GM18867 (cell line): ENCODE measurements around the gene EFCAB14.
A peak's percentile ranks its signal among the peaks of the same experiment; 100 is the strongest.
"Not testable (repeated sequence)": the region's sequence is repeated elsewhere in the genome, so short reads cannot be mapped to it uniquely, and the experiment has no call there.

Experiments
- ATAC-seq: cut with Tn5 transposase; IDR thresholded peaks from one replicate; pipeline ENCODE4 v1.9.1; 2021; ENCODE audit warnings: mild to moderate bottlenecking, moderate library complexity; ENCODE audit not compliant: unreplicated experiment

The EFCAB14 gene

DNA sequence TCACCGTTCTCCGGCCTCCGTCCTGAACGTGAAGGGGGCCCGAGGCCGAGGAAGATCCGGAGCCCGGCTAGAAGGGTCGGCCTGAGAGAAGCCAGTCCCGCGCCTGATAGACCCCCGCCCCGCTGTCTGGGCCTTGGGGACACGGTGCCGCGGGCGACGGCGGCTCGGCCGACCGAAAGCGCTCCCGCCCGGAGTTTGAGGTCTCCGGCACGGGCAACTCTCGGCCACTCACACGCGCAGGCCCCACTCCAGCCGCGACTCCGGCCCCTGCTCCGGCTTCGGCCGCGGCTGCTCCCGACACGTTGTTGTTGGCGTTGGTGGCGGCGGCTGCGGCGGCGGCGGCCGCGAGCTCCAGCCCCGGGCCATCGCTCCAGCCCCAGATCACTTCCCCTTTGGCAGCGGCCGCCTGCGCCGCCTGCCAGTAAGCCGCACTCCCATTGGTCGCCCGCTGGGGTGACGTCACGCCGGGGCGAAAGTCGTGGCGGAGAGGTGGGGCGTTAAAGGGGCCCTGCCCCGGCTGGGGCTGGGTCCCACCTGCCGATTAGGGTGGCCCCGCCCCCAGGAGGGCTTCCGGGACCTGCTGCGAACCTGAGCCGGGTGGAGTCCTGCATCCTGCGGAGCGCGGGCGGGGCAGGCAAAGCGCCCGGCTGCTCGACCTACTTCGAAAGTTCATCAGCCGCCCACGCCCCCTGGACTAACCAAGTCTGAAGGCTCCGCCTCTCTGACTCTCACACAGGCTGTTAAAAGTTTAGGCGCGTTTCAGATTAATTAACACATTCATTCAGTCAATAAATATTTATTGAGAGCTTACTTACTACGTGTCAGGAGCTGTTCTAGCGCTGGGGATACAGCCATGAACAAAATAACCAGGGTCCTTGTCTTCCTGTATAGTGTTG is at the start of gene EFCAB14:
TSS of gene EFCAB14 (minus strand) at position 388 of the 896 bp plus-strand sequence. CDS start 1,027 bp downstream, outside the sequence.
- ATAC-seq: peak; percentile 96

DNA sequence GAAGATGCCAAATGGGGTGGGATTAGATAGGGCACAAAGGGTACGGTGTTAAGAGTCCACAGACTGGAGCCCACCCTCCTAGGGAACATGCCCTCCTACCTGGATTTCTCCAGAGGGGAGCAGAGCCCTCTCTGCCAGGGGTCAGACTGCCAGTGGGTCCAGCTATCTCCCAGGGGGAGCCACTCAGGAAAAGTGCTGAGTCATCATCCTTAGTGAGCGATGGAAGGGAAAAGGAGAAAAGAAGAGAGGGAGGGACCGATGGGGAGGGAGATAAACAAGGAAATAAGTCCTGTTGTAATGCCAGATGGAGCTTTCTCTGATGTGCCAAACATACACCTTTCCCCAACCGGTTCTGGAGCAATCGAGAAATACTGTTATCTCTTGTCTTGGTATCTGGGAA is 49.5 kb upstream of the EFCAB14 start:
- ATAC-seq: no peak

DNA sequence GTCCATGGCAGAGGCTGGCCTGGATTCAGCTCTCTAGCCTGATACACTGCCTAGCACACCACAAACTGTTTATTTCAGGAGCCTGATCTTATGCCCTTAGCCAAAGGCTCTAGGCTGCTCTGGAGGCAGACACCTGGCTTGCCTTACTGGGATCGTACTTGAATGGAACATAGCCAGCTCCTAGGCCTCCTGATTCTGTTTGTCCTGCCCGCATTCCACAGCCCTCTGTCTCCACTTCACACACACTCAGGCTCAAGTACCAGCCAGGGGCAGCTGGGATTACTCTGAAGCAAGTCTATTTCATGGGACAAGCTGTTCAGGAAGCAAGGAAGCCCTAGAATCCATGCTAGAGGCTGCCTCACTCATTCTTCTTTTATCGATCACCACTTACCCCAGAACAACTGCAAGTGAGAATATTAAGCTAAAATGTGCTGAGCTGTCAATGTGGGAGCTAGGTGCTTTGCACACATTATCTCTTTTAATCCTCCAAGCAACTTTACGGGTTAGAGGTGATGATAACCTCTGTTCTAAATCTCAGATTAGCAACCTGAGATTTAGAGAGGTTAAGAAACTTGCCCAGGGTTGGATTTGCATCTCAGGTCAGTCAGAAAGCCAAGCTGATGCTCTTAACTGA is 48.9 kb upstream of the EFCAB14 start:
- no peak for ATAC-seq

- ATAC-seq: no peak
These were observed 45.5 kb upstream of the EFCAB14 start for GRCh38 chr1:46764402-46764801.

- no peak for ATAC-seq
These were observed 42.8 kb upstream of the EFCAB14 start for GRCh38 chr1:46761740-46762139.

DNA sequence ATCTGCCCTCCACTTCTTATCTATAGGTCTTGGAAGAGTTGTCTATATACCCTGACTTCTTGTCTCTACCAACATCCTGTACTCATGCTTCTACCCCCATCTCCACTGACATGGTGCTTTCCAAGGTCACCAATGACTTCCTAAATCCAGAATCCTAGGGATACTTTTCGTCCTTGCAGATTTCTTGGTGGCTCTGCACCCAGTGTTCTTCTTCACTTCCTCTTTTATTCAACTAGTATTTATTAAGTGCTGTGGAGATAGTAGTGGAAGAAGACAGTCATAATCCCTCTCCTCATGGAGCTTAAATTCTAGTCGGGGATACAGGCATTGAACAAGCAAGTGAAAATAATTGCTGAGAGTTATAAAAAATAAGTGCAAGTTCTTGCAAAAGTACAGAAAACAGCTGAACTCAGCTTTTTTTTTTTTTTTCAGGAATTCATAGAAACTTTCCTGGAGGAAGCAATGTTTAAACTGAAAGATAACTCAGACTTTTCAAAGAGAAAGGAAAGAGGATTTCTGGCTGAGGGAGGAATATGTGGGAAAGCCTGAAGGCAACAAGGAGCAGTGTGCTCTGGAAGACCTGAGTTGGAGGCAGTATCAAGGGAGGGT is 41.7 kb upstream of the EFCAB14 start:
- ATAC-seq: no peak

DNA sequence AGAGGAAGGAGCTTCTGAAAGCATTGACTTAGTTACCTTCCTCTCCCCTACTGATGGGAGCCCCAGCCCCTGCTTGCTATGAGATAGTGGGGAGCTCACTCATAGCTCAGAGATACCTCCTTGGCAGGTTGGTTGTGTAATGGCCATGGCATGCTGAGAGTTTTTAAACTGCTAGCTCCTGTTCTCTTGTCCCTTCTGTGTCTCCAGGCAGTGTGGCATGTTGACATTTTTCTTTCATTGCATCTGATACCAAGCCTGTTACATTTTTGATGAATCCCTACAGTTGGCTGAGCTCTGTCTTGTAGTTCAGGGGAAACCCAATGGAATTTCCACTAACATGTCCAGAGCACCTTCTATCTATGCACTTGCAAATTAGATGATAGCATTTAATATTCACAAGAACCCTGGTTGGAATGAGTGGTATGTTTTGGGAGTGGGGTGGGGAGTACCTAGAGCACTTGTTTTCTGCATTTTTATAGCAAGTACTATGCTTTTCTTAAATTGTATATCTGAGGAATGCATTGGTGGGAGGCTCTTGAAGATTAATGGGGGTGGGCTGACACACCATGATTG is 39.1 kb upstream of the EFCAB14 start:
- ATAC-seq: no peak

GRCh38 chr1:46757247-46757955 is 38.5 kb upstream of the EFCAB14 start:
- no peak for ATAC-seq

DNA sequence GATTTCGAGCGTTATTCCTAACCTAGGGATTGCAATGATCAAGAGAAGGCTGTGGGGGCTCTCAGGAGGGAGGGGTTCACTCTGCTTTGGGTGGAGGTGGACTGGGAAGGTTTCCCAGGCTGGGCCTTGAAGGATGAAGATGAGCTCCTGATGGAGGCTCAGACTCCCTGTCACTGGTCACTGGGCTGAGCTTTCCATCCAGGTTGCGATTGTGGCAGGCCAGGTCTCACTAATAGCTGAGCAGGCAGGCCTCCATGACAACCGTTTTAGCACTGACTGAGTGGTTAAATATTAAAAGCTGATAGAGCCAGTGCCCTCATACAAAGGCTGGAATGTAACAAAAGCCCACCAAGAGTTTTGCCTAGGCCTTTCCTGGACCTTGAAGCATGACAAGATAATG is 36.2 kb upstream of the EFCAB14 start:
- no peak for ATAC-seq

- ATAC-seq: not testable (repeated sequence)
These were observed 35.8 kb upstream of the EFCAB14 start for GRCh38 chr1:46754707-46755106.

GRCh38 chr1:46753985-46754384 is 35.1 kb upstream of the EFCAB14 start:
- ATAC-seq: no peak

DNA sequence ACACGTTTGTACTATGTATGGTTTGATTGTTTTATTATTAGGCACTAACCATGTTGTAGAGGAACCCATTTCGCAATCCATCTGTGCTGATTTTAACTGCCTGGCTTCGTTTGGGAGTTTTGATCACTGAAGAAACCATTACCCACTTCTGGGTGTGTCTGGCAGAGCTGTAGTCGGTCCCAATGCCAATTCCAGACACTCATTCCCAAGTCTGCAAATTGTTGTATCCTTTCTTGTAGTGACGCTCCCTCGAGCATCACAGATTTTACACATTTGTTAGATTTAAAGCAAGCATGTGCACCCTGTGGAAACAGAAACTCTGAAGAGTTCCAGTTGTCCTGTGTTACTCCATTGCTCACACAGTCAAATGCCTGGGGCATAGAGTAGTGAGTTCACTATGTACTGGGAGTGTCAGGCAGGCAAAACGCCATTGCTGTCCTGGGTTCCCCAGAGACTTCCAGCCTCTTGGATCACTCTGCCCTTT is 31.0 kb upstream of the EFCAB14 start:
- no peak for ATAC-seq

GRCh38 chr1:46749404-46749803 is 30.5 kb upstream of the EFCAB14 start:
- ATAC-seq: no peak

DNA sequence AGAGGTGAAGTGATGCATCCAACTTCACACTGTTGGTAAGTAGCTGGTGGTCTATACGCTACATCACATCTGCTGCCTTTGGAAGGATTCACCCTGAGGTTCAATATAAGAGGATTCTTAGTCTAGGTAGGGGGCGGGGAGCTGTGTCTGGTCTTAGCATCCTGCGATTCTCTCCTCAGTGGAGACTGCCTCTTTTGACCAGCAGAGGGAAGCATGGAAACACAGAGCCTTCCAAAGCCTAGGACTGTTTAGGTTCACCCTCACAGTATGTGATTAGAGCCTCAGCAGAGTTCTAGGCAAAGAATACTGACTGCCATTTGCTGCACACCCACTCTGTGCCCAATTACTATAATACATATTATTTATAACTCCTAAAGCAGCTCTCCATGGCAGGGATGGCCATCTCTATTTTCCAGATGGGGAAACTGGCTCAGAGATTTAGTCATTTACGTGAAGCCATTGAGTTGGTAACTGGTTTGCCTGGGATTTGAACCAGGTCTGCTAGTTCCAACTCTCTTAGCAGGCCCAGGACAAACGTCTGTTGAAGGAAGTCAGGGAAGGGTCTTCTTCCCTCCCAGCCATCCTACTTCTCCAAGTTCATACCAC is 28.9 kb upstream of the EFCAB14 start:
- no peak for ATAC-seq

GRCh38 chr1:46742069-46742468 is 23.2 kb upstream of the EFCAB14 start:
- ATAC-seq: no peak

- ATAC-seq: no peak
These were observed 16.9 kb upstream of the EFCAB14 start for GRCh38 chr1:46735708-46736324.

DNA sequence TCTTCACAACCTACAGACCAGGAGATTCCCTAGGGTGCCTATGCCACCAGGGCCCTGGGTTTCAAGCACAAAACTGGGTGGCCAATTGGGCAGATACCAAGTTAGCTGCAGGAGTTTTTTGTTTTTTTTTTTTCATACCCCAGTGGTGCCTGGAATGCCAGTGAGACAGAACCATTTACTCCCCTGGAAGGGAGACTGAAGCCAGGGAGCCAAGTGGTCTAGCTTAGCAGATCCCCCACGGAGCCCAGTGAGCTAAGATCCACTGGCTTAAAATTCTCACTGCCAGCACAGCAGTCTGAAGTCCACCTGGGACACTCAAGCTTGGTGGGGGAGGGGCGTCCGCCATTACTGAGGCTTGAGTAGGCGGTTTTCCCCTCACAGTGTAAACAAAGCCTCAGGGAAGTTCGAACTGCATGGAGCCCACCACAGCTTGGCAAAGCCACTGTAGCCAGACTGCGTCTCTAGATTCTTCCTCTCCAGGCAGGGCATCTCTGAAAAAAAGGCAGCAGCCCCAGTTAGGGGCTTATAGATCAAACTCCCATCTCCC is 9.5 kb upstream of the EFCAB14 start:
- not testable (repeated sequence) for ATAC-seq

- no peak for ATAC-seq
These were observed 6.8 kb upstream of the EFCAB14 start for GRCh38 chr1:46725736-46726108.

GRCh38 chr1:46724991-46725735 is 6.2 kb upstream of the EFCAB14 start:
- peak; percentile 88 for ATAC-seq
